HG03135 (cell line): ENCODE results near the gene AGAP5.
A peak's percentile ranks its signal among the peaks of the same experiment; 100 is the strongest.

ENCODE experiments used
- ATAC-seq: cut with Tn5 transposase; IDR thresholded peaks from one replicate; pipeline ENCODE4 v1.9.1; 2021; ENCODE audit warnings: mild to moderate bottlenecking, moderate library complexity; ENCODE audit not compliant: unreplicated experiment

Gene AGAP5

DNA sequence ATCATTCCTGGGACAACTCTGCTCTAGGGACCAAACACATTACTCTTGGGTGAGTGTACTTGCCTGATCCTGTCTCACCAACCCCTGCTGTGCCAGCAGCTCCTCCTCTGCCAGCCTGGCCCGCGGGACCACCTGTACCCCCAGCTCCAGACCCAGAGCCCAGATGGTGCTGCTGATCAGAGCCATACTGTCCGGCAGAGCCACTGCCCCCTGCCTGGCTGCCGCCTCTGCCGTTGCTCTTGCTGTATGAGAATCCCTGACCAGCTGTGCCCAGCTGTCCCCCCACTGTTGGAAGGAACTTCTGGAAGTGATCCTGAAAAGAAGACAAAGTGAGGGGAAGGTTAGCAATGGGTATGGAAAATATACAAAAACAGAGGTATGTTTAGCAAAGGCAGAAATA, 63.5 kb downstream of the AGAP5 start:
- no peak for ATAC-seq

DNA sequence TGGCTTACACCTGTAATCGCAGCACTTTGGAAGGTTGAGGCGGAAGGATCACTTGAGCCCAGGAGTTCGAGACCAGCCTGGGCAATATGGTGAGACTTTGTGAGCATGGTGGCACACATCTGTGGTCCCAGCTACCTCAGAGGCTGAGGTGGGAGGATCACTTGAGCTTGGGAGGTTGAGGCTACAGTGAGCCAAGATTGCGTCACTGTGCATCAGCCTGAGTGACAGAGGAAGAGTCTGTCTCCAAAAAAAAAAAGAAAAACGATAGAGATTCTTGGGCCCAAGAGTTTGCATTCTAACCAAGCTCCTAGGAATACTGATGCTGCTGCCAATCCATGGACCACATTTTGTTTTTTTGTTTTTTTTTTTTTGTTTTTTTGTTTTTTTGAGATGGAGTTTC, 68.7 kb downstream of the AGAP5 start:
- ATAC-seq, result no peak

DNA sequence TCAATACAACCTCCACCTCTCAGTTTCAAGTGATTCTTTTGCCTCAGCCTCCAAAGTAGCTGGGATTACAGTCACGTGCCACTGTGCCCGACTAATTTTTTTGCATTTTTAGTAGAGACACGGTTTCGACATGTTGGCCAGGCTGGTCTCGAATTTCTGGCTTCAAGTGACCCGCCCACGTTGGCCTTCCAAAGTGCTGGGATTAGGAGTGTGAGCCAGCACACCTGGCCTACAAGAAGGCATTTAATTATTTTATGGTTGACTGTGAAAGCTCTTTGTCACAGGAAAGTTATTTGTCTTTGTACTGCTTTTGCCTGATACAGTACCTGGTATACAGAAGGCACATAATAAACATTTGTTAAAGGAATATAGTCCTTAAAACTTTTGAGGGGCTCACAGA, 69.5 kb downstream of the AGAP5 start:
- no peak for ATAC-seq

GRCh38 chr10:73627300-73627699, 70.6 kb downstream of the AGAP5 start:
- ATAC-seq, result no peak

DNA sequence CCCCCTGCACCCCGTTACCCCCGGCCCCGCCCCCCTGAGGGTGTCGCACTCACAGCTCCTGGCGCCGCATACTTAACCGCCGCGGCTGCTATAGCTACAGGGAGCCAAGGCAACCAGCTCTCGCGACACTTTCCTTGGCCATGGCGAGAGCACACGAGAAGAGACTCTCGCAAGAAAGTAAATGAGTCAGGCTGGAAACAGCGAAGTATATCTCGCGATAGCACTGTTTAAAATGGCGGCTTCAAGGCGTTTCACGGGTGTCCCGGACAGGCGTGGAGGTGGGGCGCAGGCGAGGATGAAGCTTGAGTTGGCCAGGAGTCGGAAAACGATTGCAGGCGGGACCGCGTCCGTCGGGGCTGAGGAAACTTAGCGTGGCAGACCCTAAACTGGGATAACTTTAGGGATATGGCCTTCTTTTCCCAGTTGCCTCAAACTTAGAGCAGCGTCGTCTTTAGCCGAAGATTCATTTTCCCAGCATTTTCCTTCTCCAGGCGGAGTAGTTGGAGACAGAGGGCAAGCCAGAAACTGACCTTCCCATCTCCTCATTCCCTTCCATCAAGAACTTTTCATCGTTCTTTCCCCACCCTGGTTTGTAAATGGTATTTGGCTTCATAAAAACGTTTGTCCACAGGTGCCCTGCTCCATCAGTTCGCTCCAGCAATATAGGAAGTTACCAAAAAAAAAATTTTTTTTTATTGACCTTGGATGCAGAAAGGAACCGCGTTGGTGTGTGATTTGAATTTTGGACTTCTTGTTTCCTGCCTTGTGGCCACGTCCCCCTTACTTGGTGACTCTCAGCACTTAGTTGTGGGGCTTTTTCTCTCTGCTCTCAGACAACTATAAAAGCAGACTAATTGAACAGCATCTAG, 71.8 kb downstream of the AGAP5 start:
- peak; percentile 92 for ATAC-seq

- no peak for ATAC-seq
Measured at GRCh38 chr10:73625004-73625883, 72.7 kb downstream of the AGAP5 start.
